Posterior vena cava (tissue), 2 donors: ENCODE measurements around the gene SEMA4C. TPM values are rescaled to one million over a fixed set of nuclear protein-coding genes. Genes with fewer than 3 reads are reported as not detected.
"Not testable (repeated sequence)": the region's sequence is repeated elsewhere in the genome, so short reads cannot be mapped to it uniquely, and the experiment has no call there.

Experiments used
- DNase-seq: peaks from one replicate; pipeline ENCODE4 v3.0.0-alpha.2; 2020; ENCODE audit warnings: low spot score
- intact Hi-C, 2 donors: fragments of 100-400 bp; cut with DNase I; formaldehyde crosslinking; loops; one replicate each; pipeline versions ENCODE4 v1.14.1 to v1.14.2; 2022 to 2023
- total RNA-seq, 2 donors: library from RNA; stranded (reverse); fragmentation: NEBNext Ultra II Directional; extraction: Animal tissue kit (Norgen Biotek cat#: 25700); gene quantifications; one replicate each; pipeline ENCODE4 v1.2.1, GENCODE V29; 2021
- donor health status: DM: yes; HTN: yes; CAD: no.
- donor health status: DM: yes; HTN: yes; CAD: no.

Gene SEMA4C
- total RNA-seq, 2 donors from 2014 or later = 35.0 to 41.6 TPM

DNA sequence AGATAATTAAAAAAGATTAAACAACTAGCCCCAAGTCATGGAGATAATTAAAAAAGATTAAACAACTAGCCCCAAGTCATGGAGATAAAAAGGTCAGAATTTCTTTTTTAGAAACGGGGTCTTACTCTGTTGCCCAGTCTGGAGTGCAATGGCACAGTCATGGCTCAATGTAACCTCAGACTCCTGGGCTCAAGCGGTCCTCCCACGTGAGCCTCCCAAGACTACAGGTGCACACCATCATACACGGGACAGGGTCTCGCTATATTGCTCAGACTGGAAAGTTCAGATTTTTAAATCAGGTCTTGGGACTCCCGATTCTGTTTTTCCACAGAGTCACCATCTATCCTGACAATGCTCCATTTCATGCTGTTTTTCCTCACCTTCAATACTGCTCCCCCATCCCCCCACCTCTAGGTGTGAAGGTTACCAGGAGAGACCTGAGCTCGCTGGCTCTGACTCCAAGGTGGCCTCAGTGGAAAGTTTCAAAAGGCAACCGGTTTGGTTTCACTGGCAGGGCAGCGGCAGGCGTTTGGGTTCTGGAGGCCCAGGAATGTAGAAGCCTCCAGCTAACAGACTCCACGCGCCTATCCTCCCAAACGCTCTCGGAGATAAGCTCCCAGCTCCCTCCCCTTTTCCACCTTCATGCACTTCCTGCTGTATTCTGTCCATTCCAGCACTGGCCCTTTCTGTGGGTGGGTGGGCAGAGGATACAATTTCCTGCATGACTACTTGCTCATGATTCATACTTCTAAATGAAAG lies 2.9 kb upstream of the SEMA4C start:
- intact Hi-C loops = no loop called here
- no peak for DNase-seq

DNA sequence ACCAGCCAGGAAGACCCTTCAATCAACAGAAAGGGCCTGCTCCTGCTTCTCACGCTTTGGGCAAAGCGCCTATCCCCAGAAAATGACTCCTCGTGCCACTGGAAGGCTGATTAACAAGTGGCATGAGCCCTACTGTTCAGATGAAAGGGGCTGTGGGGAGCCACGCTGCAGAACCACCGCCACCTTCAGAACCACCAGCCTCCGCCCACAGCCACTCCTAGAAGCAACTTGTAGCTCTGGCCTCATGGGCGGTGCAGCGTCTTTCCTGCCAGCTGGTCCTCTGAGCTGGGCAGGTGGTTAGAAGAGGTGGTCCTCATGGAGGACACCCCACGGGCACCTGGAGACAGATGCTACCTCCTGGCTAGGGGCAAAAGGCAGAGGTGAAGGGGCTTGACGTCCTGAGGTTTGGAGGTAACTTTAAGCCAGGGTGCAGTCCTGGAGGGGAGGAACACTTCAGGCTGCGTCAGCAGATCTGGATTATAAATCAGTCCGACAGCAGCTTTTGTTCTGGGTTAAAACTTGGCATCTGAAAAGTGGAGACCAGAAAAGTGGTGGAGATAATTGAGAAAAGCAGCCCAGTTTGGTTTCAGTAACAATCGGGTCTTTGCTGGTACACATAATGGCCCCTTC lies 861 bp upstream of the SEMA4C start:
- intact Hi-C loops = no loop called here

DNA sequence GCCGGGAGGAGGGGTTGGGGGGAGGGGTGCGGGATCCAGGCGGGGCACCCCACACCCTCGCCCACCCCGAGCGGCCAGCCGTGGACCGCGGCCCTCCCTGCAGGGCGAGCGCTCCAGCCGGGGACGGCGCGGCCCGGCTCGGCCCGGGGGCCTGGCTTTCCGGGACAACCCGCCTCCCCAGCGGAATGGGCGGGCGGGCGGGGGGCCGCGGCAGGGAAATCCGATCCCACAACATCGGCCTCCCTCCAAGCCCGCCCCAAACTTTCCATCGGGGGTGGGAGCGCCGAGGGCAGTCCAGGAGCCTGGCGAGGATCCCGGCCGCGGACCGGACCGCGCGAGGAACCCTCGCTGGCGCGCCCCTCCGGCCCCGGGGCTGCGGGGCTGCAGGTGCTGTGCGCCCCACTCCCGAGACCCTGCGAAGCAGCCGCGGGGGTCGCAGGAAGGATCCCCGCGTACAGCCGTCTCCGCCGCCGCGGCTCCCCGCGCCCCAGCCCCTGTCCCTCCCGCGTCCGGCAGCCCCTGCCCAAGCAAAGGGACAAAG lies 529 bp downstream of the SEMA4C start:
- peak; percentile 94 for DNase-seq
- intact Hi-C loops = loop anchor here (5.0 kb wide), 1 partner anchor 38 kb away; no protein-coding TSS in a partner anchor

More for the DNA sequence above, 861 bp upstream of the SEMA4C start:
- no peak for DNase-seq

DNA sequence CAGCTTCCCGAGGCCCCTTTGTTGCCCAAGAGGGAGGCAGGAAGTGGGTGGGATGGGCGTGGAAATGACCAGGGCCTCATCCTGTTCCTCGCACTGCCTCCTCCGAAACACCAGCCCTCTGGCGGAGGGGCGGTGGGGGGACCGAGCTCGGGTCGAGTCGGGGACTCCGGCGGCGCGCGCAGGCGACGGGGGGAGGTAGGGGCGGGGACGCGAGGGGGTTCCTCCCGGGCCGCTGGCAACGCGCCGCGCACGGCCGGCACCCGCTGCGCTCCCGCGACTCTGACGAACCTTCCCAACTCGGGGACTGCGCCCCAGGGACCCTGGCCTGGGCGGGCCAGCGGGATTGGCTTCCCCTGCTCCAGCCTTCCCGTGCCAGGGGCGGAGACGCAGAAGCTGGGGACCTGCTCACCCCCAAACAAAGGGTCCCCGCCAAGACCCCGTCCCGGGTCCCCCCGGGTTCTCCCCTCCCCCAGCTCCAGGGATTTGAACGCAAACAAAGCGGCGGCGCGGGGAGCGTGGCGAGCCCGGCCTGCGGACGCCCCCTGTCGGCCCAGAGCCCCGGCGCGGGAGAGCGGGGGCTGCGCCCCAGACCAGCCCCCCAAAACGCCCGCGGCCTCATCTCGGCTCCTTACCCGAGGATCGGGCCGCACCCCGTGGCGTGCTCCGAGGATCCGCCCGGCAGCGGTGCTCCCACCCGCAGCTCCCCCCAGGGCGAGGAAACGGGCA lies 1.2 kb downstream of the SEMA4C start:
- DNase-seq = peak; percentile 97
- intact Hi-C loops = loop anchor here (5.0 kb wide), 1 partner anchor 39 kb away; no protein-coding TSS in a partner anchor

DNA sequence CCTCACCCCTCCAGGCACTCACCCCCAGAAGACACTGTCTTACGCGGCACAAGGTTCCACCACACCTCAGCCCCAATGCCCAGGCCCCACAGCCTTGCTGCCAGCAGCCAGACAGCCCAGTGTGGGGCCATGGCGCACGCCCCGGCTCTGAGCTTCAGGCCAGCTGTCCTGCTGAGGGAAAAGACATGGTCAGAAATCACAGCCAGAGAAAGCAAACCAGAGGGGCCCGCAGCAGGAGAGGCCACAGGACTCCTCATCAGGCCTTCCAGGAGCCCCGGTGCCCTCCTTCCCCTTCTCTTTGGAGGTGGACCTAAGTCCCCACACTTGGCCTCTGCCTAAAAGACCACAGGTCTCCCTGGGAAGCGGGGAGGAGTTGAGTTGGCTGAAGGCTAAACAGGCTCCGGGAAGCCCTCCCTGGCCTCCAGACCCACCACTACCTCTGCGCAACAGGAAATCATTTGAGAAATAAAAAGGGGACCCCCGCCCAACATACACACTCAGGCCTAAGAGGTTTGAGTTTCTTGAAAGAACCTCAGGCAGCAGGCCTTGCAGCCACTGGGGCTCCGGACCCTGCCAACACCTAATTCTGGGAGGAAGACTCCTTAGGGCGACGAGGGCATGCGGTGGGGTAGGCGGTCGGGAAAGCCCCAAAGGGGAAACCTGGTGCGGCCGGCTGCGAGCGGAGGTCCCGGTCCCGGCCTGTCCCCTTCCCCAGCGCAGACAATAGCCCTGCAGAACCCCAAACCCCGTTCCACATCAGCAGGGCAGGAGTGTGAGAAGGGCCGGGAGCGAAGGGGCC lies 1.9 kb downstream of the SEMA4C start:
- intact Hi-C loops = loop anchor here (5.0 kb wide), 1 partner anchor 39 kb away; no protein-coding TSS in a partner anchor

DNA sequence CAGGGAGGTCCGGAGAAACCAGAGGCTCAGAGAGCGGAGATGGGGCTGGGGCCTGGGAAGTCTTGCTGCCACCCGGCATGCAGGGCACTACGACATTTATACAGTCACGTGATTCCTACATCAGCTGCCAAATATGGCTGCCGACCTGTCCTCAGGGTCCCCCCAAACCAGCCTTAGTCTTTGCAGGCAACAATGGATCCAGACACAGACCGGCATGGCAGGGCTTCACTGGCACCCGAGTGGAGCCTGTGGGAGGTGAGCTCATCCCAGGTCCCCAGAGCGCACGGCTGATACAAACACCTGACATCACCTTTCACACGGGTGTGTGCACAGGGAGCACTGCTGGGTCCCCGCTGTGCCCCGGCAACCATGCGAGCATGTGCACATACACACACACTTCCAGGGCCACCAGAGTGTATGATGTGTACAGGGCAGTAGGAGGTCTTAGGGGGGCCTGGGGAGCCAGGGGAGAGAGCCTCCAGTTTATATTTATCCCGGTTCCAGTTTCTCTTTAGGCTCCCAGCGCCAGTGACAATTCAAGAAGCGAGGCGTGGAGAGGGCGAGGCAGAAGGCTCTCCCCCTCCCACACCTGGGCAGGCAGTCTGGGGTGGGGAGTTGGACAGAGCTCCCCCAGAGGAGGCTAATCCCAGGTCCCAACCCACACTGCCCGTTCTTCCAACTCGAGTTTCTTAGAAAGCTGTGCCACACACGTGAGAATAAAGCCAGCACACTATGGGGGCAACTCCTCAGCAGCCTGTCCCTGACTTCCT lies 2.7 kb downstream of the SEMA4C start:
- DNase-seq = no peak
- intact Hi-C loops = loop anchor here (5.0 kb wide), 1 partner anchor 40 kb away; no protein-coding TSS in a partner anchor

More for the DNA sequence above, 1.9 kb downstream of the SEMA4C start:
- no peak for DNase-seq

DNA sequence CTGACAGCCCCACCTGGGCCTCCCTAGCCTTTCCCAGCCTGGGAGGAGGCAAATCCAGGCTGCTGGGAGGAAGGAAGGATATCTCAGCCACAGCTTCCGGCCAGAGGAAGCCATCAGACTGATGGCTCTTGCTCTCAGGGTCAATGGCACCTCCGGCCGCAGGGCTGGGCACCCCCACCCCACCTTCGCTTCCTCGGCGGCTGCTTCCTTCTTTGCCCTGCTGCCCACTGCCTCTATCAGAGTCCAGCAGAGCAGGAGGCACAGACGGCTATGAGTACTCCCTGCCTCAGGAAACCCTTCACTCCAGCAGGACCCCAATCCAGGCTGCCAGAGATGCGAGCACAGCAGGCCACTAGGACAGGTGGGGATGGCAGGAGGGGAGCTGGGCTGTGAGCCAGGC lies 3.3 kb downstream of the SEMA4C start:
- intact Hi-C loops = loop anchor here (5.0 kb wide), 1 partner anchor 41 kb away; no protein-coding TSS in a partner anchor
- no peak for DNase-seq

DNA sequence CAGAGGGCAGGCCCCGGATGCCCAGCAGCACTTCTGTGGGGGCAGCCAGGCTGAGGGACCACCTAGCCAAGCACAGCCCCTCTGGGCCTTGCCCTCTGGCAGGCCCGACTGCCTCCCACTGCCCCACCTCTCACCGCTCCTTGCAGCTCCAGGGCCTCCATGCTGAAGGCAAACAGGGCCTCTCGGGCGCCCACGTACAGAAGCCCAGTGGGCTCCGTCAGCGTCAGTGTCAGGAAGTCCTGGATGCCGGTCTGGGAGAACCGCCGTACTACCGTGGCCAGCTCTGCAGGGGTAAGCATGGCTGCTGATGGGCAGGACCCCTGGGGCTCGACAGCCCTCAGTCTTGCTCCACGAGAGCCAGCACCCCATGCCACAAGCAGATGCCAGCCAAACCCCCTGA lies 3.7 kb downstream of the SEMA4C start:
- no peak for DNase-seq
- intact Hi-C loops = loop anchor here (5.0 kb wide), 1 partner anchor 41 kb away; no protein-coding TSS in a partner anchor

DNA sequence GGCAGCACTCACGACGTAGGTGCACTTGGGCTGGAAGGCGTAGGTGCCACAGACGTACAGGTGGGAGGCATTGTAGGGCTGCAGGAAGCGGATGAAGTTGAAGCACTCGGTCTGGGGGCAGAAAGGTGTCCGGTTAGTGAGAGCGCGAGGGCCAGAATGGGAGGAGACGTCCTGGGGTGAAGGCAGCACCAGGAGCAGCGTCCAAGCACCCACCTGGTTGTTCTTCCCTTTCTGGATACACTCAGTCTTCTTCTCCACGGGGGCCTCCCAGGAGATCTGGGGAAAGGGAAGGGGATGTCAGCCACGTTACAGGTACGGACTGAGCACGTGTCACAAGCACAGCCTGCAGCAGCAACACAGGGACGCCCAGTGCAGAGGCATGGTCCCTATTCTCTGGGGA lies 4.2 kb downstream of the SEMA4C start:
- no peak for DNase-seq
- intact Hi-C loops = loop anchor here (2.0 to 5.0 kb wide), 2 partner anchors 42 to 83 kb away; no protein-coding TSS in a partner anchor

DNA sequence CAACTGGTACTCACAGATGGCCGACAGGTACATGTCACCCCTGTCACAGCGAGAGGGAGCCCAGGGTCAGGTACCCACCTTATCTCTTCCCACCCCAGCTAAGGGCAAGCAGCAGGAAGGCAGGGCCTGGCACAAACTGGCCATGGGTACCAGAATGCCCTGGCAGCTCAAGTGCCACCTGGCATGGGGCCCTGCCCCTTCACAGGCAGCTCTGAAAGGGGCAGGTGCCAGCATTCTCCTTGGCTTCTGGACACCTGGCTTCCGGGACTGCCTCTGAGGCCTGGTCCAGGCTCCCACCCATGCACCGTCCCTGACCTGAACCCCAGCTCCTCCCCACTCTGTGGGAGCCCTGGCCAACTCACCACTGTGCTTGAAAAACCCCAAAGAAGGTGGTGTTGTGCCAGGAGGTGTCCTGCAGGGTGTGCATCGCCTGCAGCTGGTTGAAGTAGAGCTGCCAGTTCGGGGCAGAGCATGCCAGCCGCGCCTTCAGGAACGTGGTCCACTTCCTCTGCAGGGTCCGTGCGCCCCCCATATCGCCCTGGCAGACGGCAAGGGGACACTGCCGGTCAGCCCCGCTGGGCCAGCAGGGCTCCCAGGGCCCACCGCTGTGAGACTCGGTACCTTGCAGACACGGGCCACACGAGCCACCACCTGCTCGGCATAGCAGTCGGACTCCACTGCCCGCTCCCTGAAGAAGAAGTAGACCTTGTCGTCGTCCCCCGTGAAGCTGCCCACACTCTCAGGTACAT lies 5.4 kb downstream of the SEMA4C start:
- intact Hi-C loops = loop anchor here (2.0 to 5.0 kb wide), 2 partner anchors 43 to 84 kb away; no protein-coding TSS in a partner anchor
- no peak for DNase-seq

DNA sequence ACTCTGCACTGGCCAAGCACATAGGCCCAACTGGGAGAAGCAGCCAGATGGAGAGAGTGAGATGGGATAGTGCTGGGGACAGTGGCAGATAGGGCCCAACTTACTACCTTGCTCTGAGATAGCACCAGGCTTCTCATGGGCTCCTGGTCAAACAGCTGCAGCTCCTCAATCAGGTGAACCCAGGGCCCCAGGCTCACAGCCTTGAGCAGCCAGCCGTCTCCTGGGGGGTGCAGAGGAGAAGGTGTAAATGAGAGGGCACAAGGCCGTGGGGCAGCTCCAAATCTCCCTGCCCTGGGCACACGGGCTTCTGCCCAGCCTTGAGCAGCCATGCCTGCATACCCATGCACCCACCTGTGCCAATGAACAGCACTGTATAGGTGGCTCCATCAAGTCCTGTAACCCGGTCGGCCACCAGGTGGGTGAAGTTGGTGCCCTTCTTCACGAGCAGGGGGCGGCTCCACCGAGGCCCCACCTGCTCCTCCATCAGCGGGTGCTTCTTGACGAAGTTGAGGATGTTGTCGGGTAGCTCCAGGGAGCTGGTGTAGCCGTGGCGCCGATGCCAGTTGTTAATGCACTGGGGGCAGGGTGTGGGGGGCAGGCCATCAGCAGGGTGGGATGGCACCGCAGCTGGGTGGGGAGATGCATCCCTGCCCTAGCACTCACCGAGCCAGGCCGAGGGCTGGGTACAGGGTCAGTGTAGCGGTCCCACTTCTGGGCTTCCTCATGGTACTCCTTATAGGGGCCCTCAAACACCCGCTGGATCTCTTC lies 6.1 kb downstream of the SEMA4C start:
- intact Hi-C loops = loop anchor here in 1 of 2 donors (2.0 kb wide), 1 partner anchor 85 kb away; no protein-coding TSS in a partner anchor
- no peak for DNase-seq

DNA sequence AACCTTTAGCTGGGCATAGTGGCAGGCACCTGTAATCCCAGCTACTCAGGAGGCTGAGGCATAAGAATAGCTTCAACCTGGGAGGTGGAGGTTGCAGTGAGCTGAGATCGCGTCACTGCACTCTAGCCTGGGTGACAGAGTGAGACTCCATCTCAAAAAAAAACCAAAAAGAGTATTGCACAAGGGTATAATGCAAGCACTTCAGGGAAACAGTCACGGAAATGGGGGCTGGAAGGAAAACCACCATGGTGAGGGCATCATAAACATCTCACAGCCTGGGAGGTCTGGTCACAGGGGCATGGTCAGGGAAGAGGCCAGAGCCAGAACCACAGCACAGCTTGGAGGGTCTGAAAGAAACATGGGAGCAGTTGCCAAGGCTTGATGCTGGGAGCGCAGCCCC lies 6.8 kb downstream of the SEMA4C start:
- intact Hi-C loops, DNase-seq: not testable (repeated sequence)

DNA sequence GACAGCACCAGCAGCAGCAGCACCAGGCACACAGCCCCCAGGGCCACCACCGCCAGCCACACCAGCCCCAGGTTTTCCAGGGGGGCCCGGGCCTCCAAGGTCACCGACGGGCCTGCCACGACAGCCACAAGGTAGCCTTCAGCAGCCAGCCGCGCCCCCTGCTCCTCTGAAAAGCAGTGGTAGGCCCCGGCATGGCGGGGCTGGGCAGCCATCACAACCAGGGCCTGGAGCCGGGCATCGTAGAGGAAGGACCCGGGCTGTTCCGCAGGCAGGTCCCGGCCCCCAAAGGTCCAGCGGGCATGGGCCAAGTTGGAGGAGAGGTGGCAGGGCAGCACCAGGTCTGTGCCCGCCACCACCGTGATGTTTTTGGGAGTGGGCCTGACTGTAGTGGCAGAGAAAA lies 8.8 kb downstream of the SEMA4C start:
- no peak for DNase-seq
- intact Hi-C loops = no loop called here

DNA sequence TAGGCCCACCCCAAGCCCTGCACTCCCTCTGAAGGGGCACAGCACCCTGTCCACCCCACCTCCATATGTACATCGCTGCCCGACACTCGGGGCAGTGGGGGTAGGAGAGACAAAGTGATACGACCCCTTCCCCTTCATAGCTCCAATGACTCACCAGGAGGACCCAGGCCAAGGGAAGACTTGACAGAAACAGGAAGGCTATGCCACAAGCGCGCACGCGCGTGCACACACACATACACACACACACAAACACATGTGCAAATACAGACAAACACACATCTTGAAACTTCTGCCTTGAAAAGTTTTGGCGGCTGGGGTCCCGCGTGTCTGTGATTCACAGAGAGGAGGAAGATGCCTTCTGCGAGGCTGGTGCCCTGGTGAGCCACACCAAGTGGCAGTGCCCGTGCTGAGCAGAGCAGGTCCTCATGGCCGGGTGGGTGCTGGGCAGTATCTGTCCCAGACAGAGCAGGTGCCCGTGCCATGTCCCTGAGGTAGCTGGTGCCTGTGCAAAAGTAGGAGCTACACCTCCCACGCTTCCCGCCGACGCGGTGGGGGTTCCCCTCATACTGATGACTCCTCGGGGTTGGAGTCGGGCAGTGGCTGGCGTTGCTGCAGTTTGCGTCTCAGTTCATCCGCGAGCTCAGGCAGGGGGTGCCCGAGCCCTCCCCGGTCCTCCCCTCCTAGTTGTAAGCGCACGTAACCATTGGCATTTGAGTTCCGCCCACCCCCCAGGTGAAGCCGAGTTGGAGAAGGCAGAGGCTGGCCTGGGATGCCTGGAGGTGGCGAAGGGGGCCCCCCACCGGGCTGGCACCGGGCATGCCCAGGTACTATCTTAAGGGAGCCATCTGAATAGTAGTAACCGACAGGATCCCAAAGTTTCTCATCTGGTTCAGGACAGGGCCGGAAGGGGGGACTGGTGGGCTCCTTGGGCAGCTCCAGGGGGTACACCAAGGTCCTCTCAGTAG lies 9.5 kb downstream of the SEMA4C start:
- intact Hi-C loops = no loop called here
- DNase-seq = no peak

DNA sequence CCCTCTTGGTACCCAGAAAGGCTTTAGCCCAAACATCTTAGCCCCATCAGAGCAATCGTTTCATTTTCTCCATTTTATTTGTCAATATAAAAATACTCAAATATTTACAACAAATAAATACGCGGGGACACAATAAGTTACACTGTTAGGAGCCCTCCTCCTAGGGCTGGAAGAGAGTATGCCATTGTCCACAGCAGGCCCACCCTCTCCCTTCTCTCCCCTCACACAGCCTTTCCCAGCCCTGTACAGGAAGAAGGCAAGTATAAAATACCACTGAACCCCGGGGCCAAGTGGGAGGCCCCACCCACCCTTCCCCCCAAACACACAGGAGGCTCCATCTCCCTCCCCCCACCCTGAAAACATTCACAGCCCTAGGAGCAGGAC lies 10.2 kb downstream of the SEMA4C start:
- DNase-seq = no peak
- intact Hi-C loops = loop anchor here in 1 of 2 donors (2.0 kb wide), 1 partner anchor 91 kb away; no protein-coding TSS in a partner anchor
